Adrenal gland (tissue), 12 donors: ENCODE results near the gene CXCL12. TPM values are rescaled to one million over a fixed set of nuclear protein-coding genes. Genes with fewer than 3 reads are reported as not detected.

ENCODE experiments used
- DNase-seq, 7 donors: peaks; one replicate each; pipeline ENCODE4 v3.0.0-alpha.2; 2019 to 2020
- H3K27ac ChIP-seq, 5 donors: fragments of 200-600 bp; sonication (generic) in 4 of 5; 1 replicate in 3 of 5; 2 replicates in 2 of 5; pipeline versions ENCODE4 v1.5.1 to v1.8.0; 2016 to 2020; ENCODE audit warnings: mild to moderate bottlenecking in 1 of 5
- H3K27me3 ChIP-seq: fragments of 200-600 bp; 2 replicates; pipeline ENCODE4 v1.8.0; 2021
- H3K36me3 ChIP-seq, 2 donors: fragments of 200-600 bp; replicated peaks in 1 of 2; 1 replicate in 1 of 2; 2 replicates in 1 of 2; pipeline versions ENCODE4 v1.5.1 to v1.8.0; 2018 to 2022
- H3K4me1 ChIP-seq, 2 donors: fragments of 200-600 bp; replicated peaks in 1 of 2; 1 replicate in 1 of 2; 2 replicates in 1 of 2; pipeline versions ENCODE4 v1.5.1 to v1.8.0; 2018 to 2021
- H3K4me3 ChIP-seq, 4 donors: fragments of 200-600 bp; sonication (generic) in 3 of 4; one replicate each; pipeline ENCODE4 v1.5.1; 2016 to 2018
- H3K9me3 ChIP-seq, 3 donors: fragments of 200-600 bp; sonication (generic) in 1 of 3; replicated peaks in 1 of 3; 1 replicate in 2 of 3; 2 replicates in 1 of 3; pipeline versions ENCODE4 v1.5.1 to v1.8.0; 2016 to 2021
- CTCF ChIP-seq, 6 experiments: fragments of 450-650 bp in 4 of 6; fragments of 200-600 bp in 2 of 6; sonication (generic) in 1 of 6; IDR thresholded peaks; 1 replicate in 5 of 6; 2 replicates in 1 of 6; pipeline versions ENCODE4 v1.5.1 to v1.8.0; 2016 to 2021; ENCODE audit warnings: antibody characterized with exemption in 6 of 6, mild to moderate bottlenecking in 2 of 6, moderate library complexity in 1 of 6
- POLR2A ChIP-seq, 2 donors: fragments of 450-650 bp; IDR thresholded peaks; one replicate each; pipeline ENCODE4 v1.6.1; 2017; ENCODE audit warnings: antibody characterized with exemption in 2 of 2, mild to moderate bottlenecking in 2 of 2, moderate library complexity in 1 of 2
- WGBS, 4 donors: extraction: QIAGEN DNeasy Blood & Tissue Kit in 2 of 4; methylation state at CpG; one replicate each; pipeline versions ENCODE4 v1.1.5 to v1.1.7; 2013 to 2017; 5-methylcytosine and 5-hydroxymethylcytosine counted together
- intact Hi-C, 2 donors: fragments of 100-400 bp; cut with DNase I; formaldehyde crosslinking; loops; one replicate each; pipeline versions ENCODE4 v1.14.1 to v1.15.0; 2022 to 2023
- polyA plus RNA-seq, 3 donors: library from polyadenylated mRNA; stranded (reverse); fragments of 200-250 nt in 2 of 3; fragments of 350-450 nt in 1 of 3; fragmentation: Illumina TruSeq in 1 of 3; extraction: RNeasy Lipid Tissue Mini Kit (QIAGEN cat#74804) in 1 of 3; gene quantifications; one replicate each; pipeline ENCODE4 v1.2.3, GENCODE V29; 2013 to 2014
- total RNA-seq, 9 donors: library from RNA; depleted of rRNA in 4 of 9; stranded (reverse); fragments of >200 nt in 4 of 9; fragments of 120-200 nt in 1 of 9; fragmentation: NEBNext Ultra II Directional in 1 of 9; extraction: Animal tissue kit (Norgen Biotek cat#: 25700) in 1 of 9; gene quantifications; one replicate each; pipeline versions ENCODE4 v1.1.0 to v1.2.4, GENCODE V29; 2013 to 2023
- donor health status: healthy with polysubstance abuse.
- donor health status: Bipolar disorder and iron deficiency.
- donor health status: DM: yes; HTN: yes; CAD: no.
- donor health status: DM: no; HTN: no; CAD: no.
- donor health status: DM: no; HTN: no; CAD: no.
- donor health status: DM: yes; HTN: yes; CAD: no.

CXCL12 gene
- total and polyA plus RNA-seq, 12 donors, result 17.5 to 193 (median 66.1) TPM

- peak in 1 of 7 donors; percentile 8 for DNase-seq
- TF ChIP-seq POLR2A (IDR thresholded peaks at IDR 0.05) (no peak), CTCF (IDR thresholded peaks at IDR 0.05) (no peak)
- WGBS, 4 donors, result 89 to 96% (median 93%) methylated on average over 4 of the region's 4 CpGs
- Histone ChIP-seq H3K4me1 (peaks cover 0 to 4% of the 10 kb centered on the region in 2 donors), H3K27me3 (no peaks in the 10 kb centered on the region), H3K36me3 (no peaks in the 10 kb centered on the region), H3K27ac (no peak overlapping the region), H3K9me3 (no peaks in the 10 kb centered on the region), H3K4me3 (no peak overlapping the region)
- intact Hi-C loops, result no loop called here
These were observed 32.9 kb upstream of the CXCL12 start for GRCh38 chr10:44417761-44418160.

DNA sequence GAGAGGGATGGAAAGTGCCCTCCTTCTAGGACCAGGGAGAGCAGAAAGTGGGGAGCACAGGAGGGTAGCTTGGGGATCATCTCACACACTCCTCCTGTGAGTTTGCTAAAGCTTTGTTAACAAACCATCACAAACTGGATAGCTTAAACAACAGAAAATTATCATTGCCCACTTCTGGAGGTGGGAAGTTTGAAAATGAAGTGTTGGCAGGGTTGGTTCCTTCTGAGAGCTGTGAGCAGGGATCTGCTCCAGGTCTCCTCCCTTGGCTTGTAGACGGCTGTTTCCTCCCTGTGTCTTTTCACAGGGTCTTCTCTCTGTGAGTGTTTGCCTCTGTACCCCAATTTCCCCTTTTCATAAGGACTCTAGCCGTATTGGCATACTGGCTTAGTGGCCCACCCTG is 32.0 kb upstream of the CXCL12 start:
- peak overlapping the region in 1 of 5 donors; percentile 12 for H3K27ac ChIP-seq
- DNase-seq, result peak in 1 of 7 donors; percentile 6
- no peaks in the 10 kb centered on the region for H3K9me3 ChIP-seq
- TF ChIP-seq CTCF (IDR thresholded peaks at IDR 0.05), result no peak
- no peak for TF ChIP-seq POLR2A (IDR thresholded peaks at IDR 0.05)
- no peak overlapping the region for H3K4me3 ChIP-seq
- intact Hi-C loops, result no loop called here
- H3K27me3 ChIP-seq, result no peaks in the 10 kb centered on the region
- 69 to 75% (median 71%) methylated on average over 2 of the region's 2 CpGs for WGBS, 4 donors
- H3K4me1 ChIP-seq, result peaks cover 0 to 4% of the 10 kb centered on the region in 2 donors
- H3K36me3 ChIP-seq, result no peaks in the 10 kb centered on the region

GRCh38 chr10:44416021-44416771 is 31.3 kb upstream of the CXCL12 start:
- Histone ChIP-seq H3K4me3 (no peak overlapping the region), H3K9me3 (no peaks in the 10 kb centered on the region), H3K27me3 (no peaks in the 10 kb centered on the region), H3K36me3 (no peaks in the 10 kb centered on the region), H3K27ac (peak overlapping the region in 1 of 5 donors; percentile 12), H3K4me1 (peaks cover 0 to 4% of the 10 kb centered on the region in 2 donors)
- WGBS, 4 donors, result 48 to 55% (median 51%) methylated on average over 7 of the region's 7 CpGs
- DNase-seq, result peak in 3 of 7 donors; percentile 9 to 42 (median 12)
- intact Hi-C loops, result no loop called here
- TF ChIP-seq CTCF (IDR thresholded peaks at IDR 0.05), result no peak
- TF ChIP-seq POLR2A (IDR thresholded peaks at IDR 0.05), result no peak

DNA sequence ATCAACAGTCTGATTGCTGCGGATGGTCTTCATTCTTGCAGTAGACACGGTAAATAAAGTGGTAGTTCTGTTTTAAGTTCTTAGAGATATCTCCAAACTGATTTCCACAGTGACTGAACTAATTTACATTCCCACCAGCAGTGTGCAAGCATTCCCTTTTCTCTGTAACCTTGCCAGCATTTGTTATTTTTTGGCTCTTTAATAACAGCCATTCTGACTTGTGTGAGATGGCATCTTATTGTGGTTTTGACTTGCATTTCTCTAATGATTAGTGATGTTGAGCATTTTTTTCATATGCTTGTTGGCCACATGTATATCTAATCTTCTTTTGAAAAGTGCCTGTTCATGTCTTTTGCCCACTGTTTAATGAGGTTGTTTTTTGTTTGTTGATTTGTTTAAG is 30.2 kb upstream of the CXCL12 start:
- no peaks in the 10 kb centered on the region for H3K36me3 ChIP-seq
- no peak for DNase-seq
- H3K4me1 ChIP-seq, result peaks cover 0 to 4% of the 10 kb centered on the region in 2 donors
- no peak for TF ChIP-seq POLR2A (IDR thresholded peaks at IDR 0.05)
- TF ChIP-seq CTCF (IDR thresholded peaks at IDR 0.05), result no peak
- H3K27ac ChIP-seq, result no peak overlapping the region
- intact Hi-C loops, result no loop called here
- WGBS, 4 donors, result 92 to 98% (median 95%) methylated on average over 2 of the region's 2 CpGs
- no peaks in the 10 kb centered on the region for H3K27me3 ChIP-seq
- H3K4me3 ChIP-seq, result no peak overlapping the region
- H3K9me3 ChIP-seq, result no peaks in the 10 kb centered on the region
